Dermis microvascular lymphatic vessel endothelial cell (primary cell): ENCODE results near the gene PLXNA2. TPM values are rescaled to one million over a fixed set of nuclear protein-coding genes. Genes with fewer than 3 reads are reported as not detected.
A peak's percentile ranks its signal among the peaks of the same experiment; 100 is the strongest.

Experiments
- DNase-seq, 2 donors: peaks; one replicate each; pipeline versions ENCODE4 v3.0.0 to v3.0.0-alpha.2; 2010; ENCODE audit warnings: low read depth in 2 of 2
- total RNA-seq: library from RNA; depleted of rRNA; stranded (reverse); fragments of >200 nt; gene quantifications from 2 replicates; pipeline ENCODE4 v1.2.1, GENCODE V29; 2014

Gene PLXNA2
- total RNA-seq, 1 donor from 2014 or later, result 40.8 TPM

DNA sequence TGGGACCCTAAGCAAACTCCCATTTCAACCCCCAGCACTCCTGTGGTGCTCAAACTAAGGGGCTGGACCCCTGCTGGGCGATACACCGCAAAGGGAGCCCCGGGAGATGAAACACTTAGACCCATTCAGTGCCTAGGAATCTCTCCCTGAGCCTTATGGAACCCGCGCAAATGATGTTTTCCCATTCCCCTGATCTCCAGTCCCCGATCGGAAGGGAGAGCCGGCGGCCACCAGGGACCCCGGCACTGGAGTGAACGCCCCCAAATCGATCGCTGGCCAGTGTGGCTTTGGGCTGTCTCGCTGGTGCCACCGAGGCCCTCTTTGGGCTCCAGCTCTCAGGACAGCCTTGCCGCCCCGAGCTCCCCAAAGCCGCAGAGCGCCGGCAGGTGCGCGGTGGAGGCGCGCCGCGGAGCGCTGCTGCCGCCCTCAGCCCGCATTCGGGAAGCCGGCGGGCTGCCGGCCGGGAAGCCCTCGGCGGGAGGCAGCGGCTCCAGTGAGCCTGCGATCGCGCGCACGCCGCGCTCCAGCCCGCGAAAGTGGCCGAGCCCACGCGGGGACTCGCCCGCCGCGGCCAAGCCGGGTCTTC lies 1.1 kb downstream of the PLXNA2 start:
- DNase-seq, result peak in 1 of 2 donors; percentile 32

DNA sequence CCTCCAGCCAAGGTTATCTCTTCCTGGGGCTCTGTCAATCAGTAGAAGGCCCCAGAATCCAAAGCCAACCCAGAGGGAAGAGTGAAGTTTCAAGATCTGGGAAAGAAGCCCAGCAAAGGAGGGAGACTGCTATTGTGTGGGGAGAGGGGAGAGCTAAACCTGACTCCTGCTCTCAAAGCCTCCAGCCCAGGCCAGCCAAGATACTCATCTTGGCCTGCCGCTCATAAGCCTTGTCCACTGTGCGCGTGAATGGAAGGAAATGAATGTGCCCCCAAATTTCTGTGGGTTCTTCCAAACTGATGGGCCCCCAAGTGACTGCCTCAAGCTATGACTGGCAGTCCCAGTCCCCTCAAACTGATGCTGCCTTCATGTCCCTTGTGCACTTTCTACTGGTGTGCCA lies 2.0 kb downstream of the PLXNA2 start:
- no peak for DNase-seq

GRCh38 chr1:208241512-208241911 lies 2.7 kb downstream of the PLXNA2 start:
- DNase-seq, result no peak

GRCh38 chr1:208240662-208241355 lies 3.4 kb downstream of the PLXNA2 start:
- no peak for DNase-seq

DNA sequence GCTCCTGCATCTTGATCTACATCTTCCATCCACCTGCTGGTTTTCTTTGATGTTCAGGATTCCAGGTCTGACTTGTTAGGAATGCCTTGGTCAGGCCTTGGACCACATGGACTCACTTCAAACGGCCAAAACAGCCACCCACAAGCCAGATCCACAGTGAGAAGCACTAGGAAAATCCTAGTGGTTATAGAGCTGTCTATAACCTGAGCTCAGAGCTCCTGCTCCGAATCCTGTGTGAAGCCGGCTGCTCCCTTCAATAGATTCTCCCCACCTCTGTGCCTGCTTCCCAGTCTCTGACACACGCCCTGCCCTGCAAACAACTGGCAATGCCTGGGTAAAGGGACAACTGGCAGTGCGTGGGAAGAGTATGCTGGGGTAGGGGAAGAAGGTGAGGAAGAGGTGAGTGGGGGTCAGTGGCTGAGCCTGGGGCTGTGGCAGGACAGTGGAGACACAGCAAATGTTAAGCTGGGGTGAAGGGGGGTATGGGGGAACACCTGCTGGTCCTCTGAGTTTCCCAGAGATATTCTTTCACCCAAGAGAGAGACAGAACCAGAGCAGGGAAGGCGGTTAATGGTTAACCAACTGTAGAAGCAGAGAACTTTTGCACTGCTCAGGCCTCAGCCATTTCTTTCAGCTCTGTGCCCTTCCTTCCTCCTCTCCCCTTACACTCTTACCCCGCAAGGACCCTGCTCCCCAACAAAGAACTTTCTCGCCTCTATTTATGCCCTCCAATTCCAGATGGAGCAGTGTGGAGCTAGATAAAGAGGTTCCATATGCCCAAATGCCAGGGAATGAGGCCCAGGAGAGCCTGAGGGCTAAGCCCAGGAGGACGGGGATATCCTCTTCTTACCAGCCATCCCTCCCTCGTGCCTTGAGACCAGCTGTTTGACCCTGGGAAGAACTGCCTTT lies 4.5 kb downstream of the PLXNA2 start:
- DNase-seq, result no peak

GRCh38 chr1:208238710-208239472 lies 5.3 kb downstream of the PLXNA2 start:
- peak in 1 of 2 donors; percentile 75 for DNase-seq

DNA sequence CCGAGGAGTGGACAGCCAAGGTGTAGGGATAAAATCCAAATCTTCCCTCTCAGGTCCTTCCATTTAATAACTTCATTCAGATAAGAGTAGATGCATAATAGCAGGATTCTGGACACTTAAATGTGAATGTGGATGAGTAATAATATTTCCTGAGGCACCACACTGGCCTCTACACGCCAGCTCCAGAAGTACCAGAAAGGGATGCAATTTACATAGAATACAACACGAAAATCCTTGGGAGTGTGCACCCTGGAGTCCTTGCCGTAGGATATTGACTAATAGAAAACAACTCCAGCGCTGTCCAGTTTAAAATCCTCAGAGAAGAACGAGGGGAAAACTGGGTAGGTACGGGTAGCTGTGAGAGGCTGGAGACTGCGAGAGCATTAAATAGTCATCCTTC lies 6.9 kb downstream of the PLXNA2 start:
- peak in 1 of 2 donors; percentile 57 for DNase-seq

- DNase-seq, result peak in 1 of 2 donors; percentile 89
These were observed 8.0 kb downstream of the PLXNA2 start for GRCh38 chr1:208235982-208236761.

GRCh38 chr1:208235356-208235981 lies 8.7 kb downstream of the PLXNA2 start:
- DNase-seq, result no peak

GRCh38 chr1:208234721-208235120 lies 9.5 kb downstream of the PLXNA2 start:
- DNase-seq, result no peak

DNA sequence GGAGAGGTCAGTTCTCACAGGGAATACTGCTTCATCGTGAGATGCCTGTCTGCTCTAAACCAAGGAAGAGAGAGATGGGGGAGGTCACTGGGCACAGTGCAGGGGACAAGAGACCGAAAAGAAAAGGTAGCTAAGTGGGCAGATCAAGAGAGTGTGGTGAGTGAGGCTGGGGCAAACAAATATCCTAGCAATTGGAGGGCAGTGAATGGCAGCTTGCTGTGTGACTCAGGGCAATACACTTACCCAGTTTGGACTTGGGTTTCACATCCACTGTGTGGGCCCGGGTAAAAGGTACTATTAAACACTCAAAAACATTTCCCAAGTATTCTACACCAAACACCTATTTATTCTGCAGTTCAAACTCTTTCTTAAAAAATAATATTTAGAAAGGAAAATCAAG lies 10.2 kb downstream of the PLXNA2 start:
- no peak for DNase-seq

GRCh38 chr1:208233546-208233945 lies 10.6 kb downstream of the PLXNA2 start:
- DNase-seq, result peak in 1 of 2 donors; percentile 13

DNA sequence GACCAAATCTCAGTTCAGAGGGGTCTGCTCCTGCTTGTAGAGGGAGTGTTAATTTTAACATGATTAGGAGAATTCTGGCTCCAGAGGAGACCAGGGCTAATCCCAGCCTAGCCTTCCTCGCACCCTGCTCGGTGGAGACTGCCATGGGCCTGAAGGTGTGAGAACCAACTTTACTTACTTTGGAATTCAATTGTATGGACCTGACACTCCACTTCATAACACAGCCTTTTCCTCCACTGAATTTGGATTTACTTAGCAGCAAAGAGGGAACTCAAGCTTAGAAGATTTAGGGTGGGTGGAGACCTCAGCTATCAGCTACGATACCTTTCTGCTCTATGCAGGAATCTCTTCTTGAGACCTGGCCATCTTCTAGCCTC lies 11.5 kb downstream of the PLXNA2 start:
- DNase-seq, result no peak

GRCh38 chr1:208231881-208232661 lies 12.1 kb downstream of the PLXNA2 start:
- peak in 1 of 2 donors; percentile 46 for DNase-seq

DNA sequence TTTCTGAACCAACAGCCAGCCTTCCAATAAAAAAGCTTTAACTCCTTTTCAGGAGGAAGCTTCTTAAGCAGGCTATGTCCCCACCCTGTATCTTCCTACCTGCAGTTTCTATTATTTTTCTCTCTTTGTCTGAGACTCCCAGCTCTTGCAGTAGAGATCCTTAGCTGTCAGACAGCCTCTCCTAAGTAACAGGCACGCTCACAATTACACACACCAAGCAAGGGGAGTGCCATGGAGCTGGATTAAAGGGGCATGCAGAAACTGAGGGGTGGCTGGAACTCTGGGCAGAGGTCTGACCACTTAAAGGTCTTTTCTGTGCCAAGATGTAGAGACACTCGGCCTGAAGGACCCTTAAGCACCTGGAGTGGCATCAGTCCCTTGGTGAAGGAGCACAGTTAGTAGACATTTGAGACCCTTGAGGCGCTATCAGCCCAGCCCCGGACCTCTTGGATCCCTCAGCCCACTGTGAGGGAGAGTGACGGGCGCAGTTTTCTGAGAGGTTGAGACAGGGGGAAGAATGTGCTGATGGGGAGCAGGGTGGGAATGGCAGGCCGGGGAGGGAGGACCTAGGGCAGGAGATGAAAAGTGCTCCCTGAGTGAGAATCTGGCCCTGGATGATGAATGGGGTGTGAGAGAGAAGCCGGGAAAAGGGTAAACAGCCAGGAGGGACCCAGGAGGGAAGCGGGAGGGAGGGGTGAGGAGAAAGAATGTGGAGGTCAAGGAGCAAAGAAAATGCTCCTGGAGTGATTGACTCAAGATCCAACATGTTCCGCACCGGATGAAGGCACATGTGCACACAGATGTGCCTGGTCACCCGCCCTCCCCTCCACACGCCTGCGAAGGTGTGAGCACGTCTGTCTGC lies 13.3 kb downstream of the PLXNA2 start:
- no peak for DNase-seq

GRCh38 chr1:208228550-208228949 lies 15.6 kb downstream of the PLXNA2 start:
- no peak for DNase-seq

GRCh38 chr1:208228026-208228425 lies 16.2 kb downstream of the PLXNA2 start:
- no peak for DNase-seq

DNA sequence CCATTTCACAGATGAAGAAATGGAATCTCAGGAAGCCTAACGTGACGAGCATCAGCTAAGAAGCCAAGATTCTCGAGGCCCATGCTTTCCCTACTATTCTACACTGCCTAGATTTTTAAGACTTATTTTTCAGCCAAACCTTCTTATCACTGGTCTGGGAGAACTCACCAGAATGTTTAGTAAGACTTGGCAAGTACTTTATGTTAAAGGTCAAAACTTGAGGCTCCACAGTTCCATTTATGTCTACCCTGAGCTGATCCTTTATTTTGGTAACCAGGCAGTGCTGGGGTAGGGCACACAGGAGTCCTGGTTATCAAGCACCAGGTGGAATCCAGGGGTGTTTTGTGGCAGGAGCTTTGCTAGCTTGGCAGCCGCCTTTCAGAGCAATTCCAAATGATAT lies 16.8 kb downstream of the PLXNA2 start:
- no peak for DNase-seq
